Globus pallidus (tissue), 1 donor: Measurements from ENCODE around the gene ALB.
"Not testable (repeated sequence)": the region's sequence is repeated elsewhere in the genome, so short reads cannot be mapped to it uniquely, and the experiment has no call there.

Experiments
- DNase-seq: peaks from one replicate; pipeline ENCODE4 v3.0.0-alpha.2; 2015; ENCODE audit warnings: low spot score

ALB gene

GRCh38 chr4:73404042-73404441 is at the start of gene ALB:
TSS of gene ALB (plus strand) at chr4:73404287. CDS start at chr4:73404328, 41 bp downstream.
- no peak for DNase-seq

DNA sequence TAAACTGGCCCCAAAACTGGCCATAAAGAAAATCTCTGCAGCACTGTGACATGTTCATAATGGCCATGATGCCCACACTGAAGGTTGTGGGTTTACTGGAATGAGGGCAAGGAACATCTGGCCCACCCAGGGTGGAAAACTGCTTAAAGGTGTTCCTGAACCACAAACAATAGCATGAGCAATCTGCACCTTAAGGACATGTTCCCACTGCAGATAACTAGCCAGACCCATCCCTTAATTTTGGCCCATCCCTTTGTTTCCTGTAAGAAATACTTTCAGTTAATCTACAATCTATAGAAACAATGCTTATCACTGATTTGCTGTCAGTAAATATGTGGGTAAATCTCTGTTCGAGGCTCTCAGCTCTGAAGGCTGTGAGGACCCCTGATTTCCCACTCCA is 46.9 kb upstream of the ALB start:
- not testable (repeated sequence) for DNase-seq

- DNase-seq: not testable (repeated sequence)
Measured at GRCh38 chr4:73369506-73370199, 34.4 kb upstream of the ALB start.

- DNase-seq: no peak
Measured at GRCh38 chr4:73375328-73375741, 28.8 kb upstream of the ALB start.

GRCh38 chr4:73376251-73376650 is 27.8 kb upstream of the ALB start:
- no peak for DNase-seq

DNA sequence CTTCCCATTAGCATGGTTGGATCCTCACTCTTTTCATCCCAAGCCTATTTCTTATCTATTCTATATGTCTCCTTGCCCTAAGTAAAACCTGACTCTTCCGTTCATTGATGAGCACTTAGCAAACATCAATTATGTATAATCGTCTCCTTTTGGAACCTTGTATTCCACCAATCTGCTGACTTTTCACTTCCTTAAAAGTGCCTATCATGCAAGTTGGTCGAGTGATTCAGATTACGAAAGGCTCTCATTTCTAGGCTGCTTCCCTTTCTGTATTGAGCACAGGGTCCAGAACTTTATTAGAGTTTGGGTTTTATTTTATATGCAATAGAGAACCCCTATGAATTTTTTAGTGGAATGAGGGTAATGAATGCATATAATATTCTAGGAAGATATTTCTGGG is 27.1 kb upstream of the ALB start:
- no peak for DNase-seq

DNA sequence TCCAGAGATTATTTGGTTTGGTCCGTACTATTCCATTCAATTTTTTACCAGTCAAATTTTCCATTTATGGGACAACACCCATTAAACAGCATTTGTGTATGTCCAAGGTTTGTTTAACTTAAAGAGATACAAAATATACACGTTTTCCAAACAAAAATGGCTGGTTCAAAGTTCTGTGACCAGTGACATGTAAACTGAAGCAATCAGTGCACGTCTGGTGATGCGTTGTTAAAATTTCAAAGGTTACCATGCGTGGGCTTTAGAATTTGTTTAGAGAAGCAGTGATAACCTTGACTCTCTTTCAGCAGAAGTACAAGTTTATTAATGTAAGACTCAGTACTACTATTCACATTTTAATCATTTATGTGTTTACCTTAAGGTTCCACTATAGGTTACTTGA is 25.2 kb upstream of the ALB start:
- DNase-seq: no peak

- DNase-seq: no peak
Measured at GRCh38 chr4:73379946-73380345, 24.1 kb upstream of the ALB start.

- no peak for DNase-seq
Measured at GRCh38 chr4:73381214-73381613, 22.9 kb upstream of the ALB start.

DNA sequence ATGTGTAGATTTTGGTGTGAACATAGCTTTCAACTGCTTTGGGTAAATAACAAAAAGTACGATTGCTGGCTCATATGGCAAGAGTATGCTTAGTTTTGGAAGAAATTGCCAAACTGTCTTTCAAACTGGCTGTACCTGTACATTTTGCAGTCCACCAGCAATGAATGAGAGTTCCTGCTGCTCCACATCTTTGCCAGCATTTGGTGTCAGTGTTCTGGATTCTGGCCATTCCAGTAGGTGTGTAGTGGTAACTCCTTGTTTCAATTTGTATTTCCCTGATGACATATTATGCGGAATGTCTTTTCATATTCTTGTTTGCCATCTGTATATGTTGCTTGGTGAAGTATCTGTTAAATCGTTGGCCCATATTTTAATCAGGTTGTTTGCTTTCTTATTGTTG is 20.6 kb upstream of the ALB start:
- DNase-seq: no peak

DNA sequence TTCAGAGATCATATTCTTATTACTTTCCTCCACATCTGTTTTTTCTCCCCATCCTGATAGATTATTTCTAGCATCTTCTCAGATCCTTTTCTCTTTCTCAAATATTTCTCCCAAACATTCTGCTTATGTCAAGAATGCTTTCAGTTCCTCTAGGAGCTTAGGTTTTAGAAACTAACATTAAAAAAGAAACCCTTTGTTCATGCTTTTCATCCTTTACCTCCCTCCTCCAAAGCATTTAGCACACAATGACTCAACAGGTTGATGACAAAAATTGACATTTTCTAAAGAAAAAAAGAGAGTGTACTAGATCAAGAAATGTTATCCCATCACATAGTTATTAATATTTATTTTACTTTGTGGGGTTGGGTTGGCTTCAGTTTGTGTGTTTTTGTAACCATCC is 16.5 kb upstream of the ALB start:
- no peak for DNase-seq

DNA sequence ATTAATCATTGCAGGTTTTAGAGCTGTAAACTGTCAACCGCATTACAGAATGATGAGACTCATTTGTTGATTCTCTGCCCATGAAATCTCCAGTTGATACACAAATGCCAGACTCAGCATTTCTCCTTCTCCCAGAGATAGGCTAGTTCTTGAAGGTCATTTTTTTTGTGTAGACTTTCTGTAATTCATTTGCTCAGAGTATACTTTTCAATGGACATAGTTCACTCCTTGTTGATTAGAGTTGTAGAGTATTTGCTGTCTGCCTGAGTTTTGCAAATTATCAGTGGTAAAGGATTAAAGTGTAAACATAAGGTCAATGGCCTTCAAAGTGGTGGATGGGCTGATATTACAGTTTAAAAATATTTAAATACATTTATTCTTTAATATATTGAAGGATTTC is 15.2 kb upstream of the ALB start:
- no peak for DNase-seq

DNA sequence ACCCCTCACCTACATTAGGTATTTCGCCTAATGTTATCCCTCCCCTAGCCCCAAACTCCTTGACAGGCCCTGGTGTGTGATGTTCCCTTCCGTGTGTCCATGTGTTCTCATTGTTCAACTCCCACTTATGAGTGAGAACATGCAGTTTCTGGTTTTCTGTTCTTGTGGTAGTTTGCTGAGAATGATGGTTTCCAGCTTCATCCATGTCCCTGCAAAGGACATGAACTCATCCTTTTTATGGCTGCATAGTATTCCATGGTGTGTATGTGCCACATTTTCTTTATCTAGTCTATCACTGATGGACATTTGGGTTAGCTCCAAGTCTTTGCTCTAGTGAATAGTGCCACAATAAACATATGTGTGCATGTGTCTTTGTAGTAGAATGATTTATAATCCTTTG is 14.4 kb upstream of the ALB start:
- DNase-seq: not testable (repeated sequence)

- no peak for DNase-seq
Measured at GRCh38 chr4:73391774-73392173, 12.3 kb upstream of the ALB start.

GRCh38 chr4:73392936-73393335 is 11.2 kb upstream of the ALB start:
- DNase-seq: no peak

DNA sequence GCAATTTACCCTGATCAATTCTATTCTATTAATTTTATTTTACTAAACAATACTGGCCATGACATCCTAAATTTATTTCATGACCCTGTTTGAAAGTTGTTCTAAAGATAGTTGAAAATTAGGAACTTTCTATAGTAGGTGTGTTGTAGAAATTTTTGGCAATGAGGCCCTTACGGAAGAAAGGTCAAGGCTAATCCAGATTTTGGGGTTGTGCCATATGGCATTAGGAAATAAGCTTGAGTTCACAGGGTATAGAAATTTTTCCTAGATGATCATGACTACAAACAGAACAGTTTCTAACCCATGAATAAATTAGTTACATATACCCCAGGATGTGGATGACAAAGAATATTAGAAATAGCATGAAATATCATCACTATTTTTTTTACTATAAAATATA is 7.8 kb upstream of the ALB start:
- no peak for DNase-seq

GRCh38 chr4:73396993-73397972 is 6.8 kb upstream of the ALB start:
- DNase-seq: no peak

GRCh38 chr4:73401412-73401811 is 2.7 kb upstream of the ALB start:
- DNase-seq: no peak

GRCh38 chr4:73404457-73404856 is 370 bp downstream of the ALB start:
- no peak for DNase-seq

- no peak for DNase-seq
Measured at GRCh38 chr4:73405138-73405537, 1.1 kb downstream of the ALB start.

- DNase-seq: no peak
Measured at GRCh38 chr4:73406548-73406875, 2.4 kb downstream of the ALB start.

- no peak for DNase-seq
Measured at GRCh38 chr4:73407227-73407673, 3.2 kb downstream of the ALB start.

DNA sequence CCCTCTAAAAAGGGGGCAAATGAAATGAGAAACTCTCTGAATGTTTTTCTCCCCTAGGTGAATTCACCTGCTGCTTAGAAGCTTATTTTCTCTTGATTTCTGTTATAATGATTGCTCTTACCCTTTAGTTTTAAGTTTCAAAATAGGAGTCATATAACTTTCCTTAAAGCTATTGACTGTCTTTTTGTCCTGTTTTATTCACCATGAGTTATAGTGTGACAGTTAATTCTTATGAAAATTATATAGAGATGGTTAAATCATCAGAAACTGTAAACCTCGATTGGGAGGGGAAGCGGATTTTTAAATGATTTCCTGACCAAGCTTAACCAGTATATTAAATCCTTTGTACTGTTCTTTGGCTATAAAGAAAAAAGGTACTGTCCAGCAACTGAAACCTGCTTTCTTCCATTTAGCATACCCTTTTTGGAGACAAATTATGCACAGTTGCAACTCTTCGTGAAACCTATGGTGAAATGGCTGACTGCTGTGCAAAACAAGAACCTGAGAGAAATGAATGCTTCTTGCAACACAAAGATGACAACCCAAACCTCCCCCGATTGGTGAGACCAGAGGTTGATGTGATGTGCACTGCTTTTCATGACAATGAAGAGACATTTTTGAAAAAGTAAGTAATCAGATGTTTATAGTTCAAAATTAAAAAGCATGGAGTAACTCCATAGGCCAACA is 4.2 kb downstream of the ALB start:
- no peak for DNase-seq
